H9 (cell line): ENCODE data around the gene ANKK1. TPM values are rescaled to one million over a fixed set of nuclear protein-coding genes. Genes with fewer than 3 reads are reported as not detected.

Source experiments
- DNase-seq: peaks from one replicate; pipeline ENCODE4 v3.0.0-alpha.2; 2017
- H2AFZ ChIP-seq: one replicate; pipeline ENCODE4 v1.6.1; 2013; ENCODE audit warnings: mild to moderate bottlenecking, low read length, control low read depth, moderate library complexity
- H2AK5ac ChIP-seq: 2 replicates; pipeline ENCODE4 v1.6.1; 2013; ENCODE audit warnings: low read length, control low read depth, mixed read lengths; ENCODE audit not compliant: insufficient read length
- H2BK120ac ChIP-seq: one replicate; pipeline ENCODE4 v1.6.1; 2013; ENCODE audit warnings: low read depth, mild to moderate bottlenecking, low read length, control low read depth, inconsistent platforms; ENCODE audit not compliant: poor library complexity, severe bottlenecking
- H2BK12ac ChIP-seq: 2 replicates; pipeline ENCODE4 v1.6.1; 2013; ENCODE audit warnings: low read length, control low read depth, mixed read lengths, low read depth; ENCODE audit not compliant: insufficient read length
- H2BK15ac ChIP-seq: 2 replicates; pipeline ENCODE4 v1.6.1; 2013; ENCODE audit warnings: low read depth, low read length, control low read depth
- H2BK20ac ChIP-seq: one replicate; pipeline ENCODE4 v1.6.1; 2013; ENCODE audit warnings: low read depth, mild to moderate bottlenecking, low read length, control low read depth, inconsistent platforms; ENCODE audit not compliant: poor library complexity, severe bottlenecking
- H2BK5ac ChIP-seq: 2 replicates; pipeline ENCODE4 v1.6.1; 2013; ENCODE audit warnings: low read length, control low read depth, mixed read lengths; ENCODE audit not compliant: insufficient read length
- H3K14ac ChIP-seq: 2 replicates; pipeline ENCODE4 v1.6.1; 2013; ENCODE audit warnings: low read length, control low read depth; ENCODE audit not compliant: insufficient read depth
- H3K18ac ChIP-seq: 2 replicates; pipeline ENCODE4 v1.6.1; 2013; ENCODE audit warnings: low read depth, mild to moderate bottlenecking, mixed read lengths, low read length, control low read depth; ENCODE audit not compliant: insufficient read length
- H3K23ac ChIP-seq: 2 replicates; pipeline ENCODE4 v1.6.1; 2013; ENCODE audit warnings: low read length, control low read depth, mixed read lengths, low read depth; ENCODE audit not compliant: insufficient read length
- H3K23me2 ChIP-seq: 2 replicates; pipeline ENCODE4 v1.6.1; 2013; ENCODE audit warnings: low read depth, mild to moderate bottlenecking, mixed read lengths, low read length, control low read depth; ENCODE audit not compliant: insufficient read length, poor library complexity, severe bottlenecking
- H3K27ac ChIP-seq: 2 replicates; pipeline ENCODE4 v1.5.1; 2013; ENCODE audit warnings: low read length, control low read depth, mixed read lengths, low read depth; ENCODE audit not compliant: insufficient read length
- H3K27me3 ChIP-seq: 2 replicates; pipeline ENCODE4 v1.6.1; 2013; ENCODE audit warnings: low read length, control low read depth, inconsistent platforms; ENCODE audit not compliant: insufficient read depth
- H3K4ac ChIP-seq: 2 replicates; pipeline ENCODE4 v1.6.1; 2013; ENCODE audit warnings: low read depth, mild to moderate bottlenecking, control low read depth, inconsistent platforms, low read length, moderate library complexity
- H3K4me1 ChIP-seq: 2 replicates; pipeline ENCODE4 v1.6.1; 2013; ENCODE audit warnings: low read length, control low read depth, inconsistent platforms; ENCODE audit not compliant: insufficient read depth
- H3K4me2 ChIP-seq: 2 replicates; pipeline ENCODE4 v1.6.1; 2013; ENCODE audit warnings: low read length, control low read depth, mixed read lengths; ENCODE audit not compliant: insufficient read length, insufficient read depth
- H3K56ac ChIP-seq: 2 replicates; pipeline ENCODE4 v1.6.1; 2013; ENCODE audit warnings: low read depth, mild to moderate bottlenecking, mixed read lengths, low read length, control low read depth; ENCODE audit not compliant: insufficient read length
- H3K79me1 ChIP-seq: 2 replicates; pipeline ENCODE4 v1.6.1; 2013; ENCODE audit warnings: low read depth, mild to moderate bottlenecking, moderate library complexity, low read length, control low read depth, inconsistent platforms; ENCODE audit not compliant: insufficient read depth, poor library complexity, severe bottlenecking
- H3K79me2 ChIP-seq: 2 replicates; pipeline ENCODE4 v1.6.1; 2013; ENCODE audit warnings: low read length, control low read depth, inconsistent platforms; ENCODE audit not compliant: insufficient read depth
- H3K9ac ChIP-seq: 2 replicates; pipeline ENCODE4 v1.6.1; 2013; ENCODE audit warnings: low read length, control low read depth, mixed read lengths; ENCODE audit not compliant: insufficient read length; ENCODE audit errors: extremely low read depth
- H3K9me3 ChIP-seq: one replicate; pipeline ENCODE4 v1.6.1; 2013; ENCODE audit warnings: low read depth, low read length, inconsistent platforms; ENCODE audit not compliant: control insufficient read depth
- H3T11ph ChIP-seq: one replicate; pipeline ENCODE4 v1.6.1; 2013; ENCODE audit warnings: mild to moderate bottlenecking, low read length, control low read depth, inconsistent platforms
- H4K20me1 ChIP-seq: one replicate; pipeline ENCODE4 v1.6.1; 2013; ENCODE audit not compliant: control insufficient read depth, insufficient read length, insufficient read depth
- H4K5ac ChIP-seq: 2 replicates; pipeline ENCODE4 v1.6.1; 2013; ENCODE audit warnings: low read depth, mild to moderate bottlenecking, mixed read lengths, low read length, control low read depth; ENCODE audit not compliant: insufficient read length
- H4K8ac ChIP-seq: replicated peaks from 2 replicates; pipeline ENCODE4 v1.6.1; 2013; ENCODE audit warnings: low read length, control low read depth, mixed read lengths, low read depth; ENCODE audit not compliant: insufficient read length
- H4K91ac ChIP-seq: 2 replicates; pipeline ENCODE4 v1.6.1; 2013; ENCODE audit warnings: low read depth, mild to moderate bottlenecking, moderate library complexity, mixed read lengths, low read length, control low read depth; ENCODE audit not compliant: insufficient read length
- H3K27ac Mint-ChIP-seq, 3 experiments: 2 replicates in 2 of 3; 3 replicates in 1 of 3; pipeline ENCODE4 v1.8.0; 2020 to 2021; ENCODE audit warnings: mixed read lengths in 3 of 3, mild to moderate bottlenecking in 1 of 3, moderate library complexity in 1 of 3
- H3K27me3 Mint-ChIP-seq: 2 replicates; pipeline ENCODE4 v1.8.0; 2021; ENCODE audit warnings: low read depth, mild to moderate bottlenecking, moderate library complexity, mixed read lengths
- H3K36me3 Mint-ChIP-seq, 3 experiments: 2 replicates in 2 of 3; 3 replicates in 1 of 3; pipeline ENCODE4 v1.8.0; 2020 to 2021; ENCODE audit warnings: low read depth in 3 of 3, mixed read lengths in 3 of 3; ENCODE audit not compliant: insufficient read depth in 1 of 3
- H3K4me1 Mint-ChIP-seq, 2 experiments: 2 replicates each; pipeline ENCODE4 v1.8.0; 2020; ENCODE audit warnings: mixed read lengths in 2 of 2
- H3K4me3 Mint-ChIP-seq, 2 experiments: 2 replicates in 1 of 2; 3 replicates in 1 of 2; pipeline ENCODE4 v1.8.0; 2020 to 2021; ENCODE audit warnings: mild to moderate bottlenecking in 2 of 2, mixed read lengths in 2 of 2, moderate library complexity in 1 of 2
- H3K9me3 Mint-ChIP-seq, 2 experiments: 2 replicates in 1 of 2; 3 replicates in 1 of 2; pipeline ENCODE4 v1.8.0; 2020; ENCODE audit warnings: mild to moderate bottlenecking in 2 of 2, mixed read lengths in 2 of 2, moderate library complexity in 1 of 2
- CTCF ChIP-seq: fragments of 200-600 bp; sonication (generic); conservative IDR thresholded peaks from 3 replicates; pipeline ENCODE4 v1.8.0; 2021; ENCODE audit warnings: antibody characterized with exemption, mild to moderate bottlenecking
- WGBS: extraction: QIAGEN DNeasy Blood & Tissue Kit; methylation state at CpG from one replicate; pipeline ENCODE4 v1.1.7; 2013; ENCODE audit warnings: missing lambda C conversion rate, low lambda C conversion rate, mixed read lengths; ENCODE audit not compliant: insufficient read length; ENCODE audit errors: extremely low coverage; 5-methylcytosine and 5-hydroxymethylcytosine counted together
- total RNA-seq: library from RNA; stranded (reverse); gene quantifications from 2 replicates; pipeline ENCODE4 v1.2.1, GENCODE V29; 2021

ANKK1 gene
- total RNA-seq, 1 experiment from 2014 or later: 0.20 TPM

GRCh38 chr11:113408887-113409286, 21.3 kb downstream of the ANKK1 start:
- Histone ChIP-seq H3K27ac (no peak overlapping the region), H2BK120ac (no peak overlapping the region), H3K23me2 (no peaks in the 10 kb centered on the region), H4K91ac (no peak overlapping the region), H3T11ph (no peak overlapping the region), H3K14ac (no peak overlapping the region), H3K23ac (no peak overlapping the region), H2BK12ac (no peak overlapping the region), H3K79me2 (no peaks in the 10 kb centered on the region), H3K4ac (no peak overlapping the region), H2BK5ac (no peak overlapping the region), H3K9ac (no peak overlapping the region), H2BK15ac (no peak overlapping the region), H3K27me3 (no peaks in the 10 kb centered on the region), H2AK5ac (no peak overlapping the region), H3K56ac (no peak overlapping the region), H3K18ac (no peak overlapping the region), H4K8ac (no peak overlapping the region), H3K4me2 (no peak overlapping the region), H3K79me1 (no peaks in the 10 kb centered on the region), H3K9me3 (no peaks in the 10 kb centered on the region), H2AFZ (no peak overlapping the region), H4K20me1 (no peaks in the 10 kb centered on the region), H3K4me1 (no peaks in the 10 kb centered on the region), H4K5ac (no peak overlapping the region), H2BK20ac (no peak overlapping the region)
- H3K27me3 Mint-ChIP-seq: peaks cover 7% of the 10 kb centered on the region
- no peak for DNase-seq
- no CpG with 5 or more reads among the region's 9 CpGs for WGBS
- TF ChIP-seq CTCF: no peak
- H3K4me3 Mint-ChIP-seq: no peak overlapping the region
- H3K36me3 Mint-ChIP-seq: no peaks in the 10 kb centered on the region
- peaks cover 10 to 23% of the 10 kb centered on the region in 2 experiments for H3K4me1 Mint-ChIP-seq
- no peak overlapping the region for H3K27ac Mint-ChIP-seq
- H3K9me3 Mint-ChIP-seq: no peaks in the 10 kb centered on the region
